BLaER1 (cell line): ENCODE data around the gene SPRR5.

Experiments used
- H3K27ac ChIP-seq: shearing (Covaris generic); formaldehyde crosslinking; 2 replicates; pipeline ENCODE4 v1.8.1; 2022
- H3K27me3 ChIP-seq: shearing (Covaris generic); formaldehyde crosslinking; 2 replicates; pipeline ENCODE4 v1.8.1; 2022
- H3K36me3 ChIP-seq: shearing (Covaris generic); formaldehyde crosslinking; 2 replicates; pipeline ENCODE4 v1.8.1; 2022
- H3K4me1 ChIP-seq: shearing (Covaris generic); formaldehyde crosslinking; 2 replicates; pipeline ENCODE4 v1.8.1; 2022
- H3K4me2 ChIP-seq: shearing (Covaris generic); formaldehyde crosslinking; 2 replicates; pipeline ENCODE4 v1.8.1; 2022
- H3K4me3 ChIP-seq: shearing (Covaris generic); formaldehyde crosslinking; 2 replicates; pipeline ENCODE4 v1.8.1; 2022
- H3K9ac ChIP-seq: shearing (Covaris generic); formaldehyde crosslinking; 2 replicates; pipeline ENCODE4 v1.8.1; 2022
- H3K9me3 ChIP-seq: shearing (Covaris generic); formaldehyde crosslinking; 2 replicates; pipeline ENCODE4 v1.8.1; 2022
- H4K20me1 ChIP-seq: shearing (Covaris generic); formaldehyde crosslinking; 2 replicates; pipeline ENCODE4 v1.8.1; 2022
- Cebpa-rat ChIP-seq: shearing (Covaris generic); IDR thresholded peaks from 2 replicates; pipeline ENCODE4 v1.8.1; 2022

SPRR5 gene

DNA sequence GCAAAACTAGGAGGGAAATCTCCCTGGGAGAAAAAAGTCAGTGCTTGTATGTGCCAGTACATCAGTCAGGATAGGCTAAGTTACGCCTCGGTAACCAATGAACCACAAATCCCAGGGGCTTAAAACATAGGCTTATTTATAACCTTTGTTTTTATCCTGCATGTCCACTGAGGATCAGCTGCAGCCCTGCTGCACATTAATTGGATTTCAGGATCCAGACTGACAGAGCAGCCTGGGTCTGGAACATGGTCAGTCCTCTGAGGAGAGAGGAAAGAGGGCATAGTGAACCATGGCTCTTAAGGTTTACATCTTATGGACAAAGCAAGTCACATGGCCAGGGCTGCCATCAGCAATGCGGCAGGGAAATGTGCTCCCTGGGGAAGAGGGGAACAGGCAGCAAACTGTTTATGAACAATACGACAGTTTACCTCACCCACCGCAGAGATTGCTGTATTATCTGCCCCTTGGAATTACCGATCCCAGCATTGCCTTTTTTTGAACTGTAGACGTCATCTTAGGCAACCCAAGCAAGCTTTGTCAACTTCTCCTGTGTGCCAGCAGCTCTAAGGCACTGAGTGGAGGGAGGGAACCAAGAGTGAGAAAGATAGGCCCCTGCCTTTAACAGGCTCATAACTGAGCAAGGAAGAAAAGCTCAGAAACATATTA lies 14.4 kb downstream of the SPRR5 start:
- peak overlapping the region; percentile 82 for H3K4me2 ChIP-seq

DNA sequence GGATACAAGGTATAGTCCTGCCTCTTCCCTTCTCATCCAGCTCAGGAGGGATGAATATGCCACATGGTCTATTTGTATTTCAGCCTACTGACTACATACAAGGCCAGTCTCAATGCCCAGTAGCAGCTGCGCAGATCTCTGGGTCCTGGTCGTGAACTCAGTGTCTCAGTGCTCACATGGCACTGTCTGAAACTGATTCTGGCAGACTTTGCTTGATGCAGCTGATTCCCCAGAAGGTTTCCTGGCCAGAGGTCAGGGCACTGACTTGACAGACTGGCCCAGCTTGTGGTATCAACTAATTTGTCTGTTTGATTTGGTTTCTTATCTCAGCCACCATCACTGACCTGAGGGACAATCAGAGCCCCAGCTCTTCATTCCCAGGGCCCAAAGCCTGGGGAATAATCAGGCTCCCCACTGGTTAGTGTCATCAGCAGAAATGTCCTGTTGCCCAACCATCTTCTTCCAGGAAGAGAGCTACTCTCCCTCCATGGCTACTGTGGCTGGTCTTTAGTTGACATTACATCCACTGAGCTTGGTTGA lies 15.9 kb downstream of the SPRR5 start:
- Histone ChIP-seq H3K27ac (peak overlapping the region; percentile 84), H3K4me3 (no peak overlapping the region), H3K4me2 (peak overlapping the region; percentile 82), H3K36me3 (no peaks in the 10 kb centered on the region), H4K20me1 (no peaks in the 10 kb centered on the region), H3K4me1 (peaks cover 55% of the 10 kb centered on the region), H3K9ac (no peak overlapping the region), H3K9me3 (no peaks in the 10 kb centered on the region), H3K27me3 (no peaks in the 10 kb centered on the region)
- TF ChIP-seq Cebpa-rat: no peak

More for the DNA sequence above, 14.4 kb downstream of the SPRR5 start:
- Histone ChIP-seq H3K4me3 (peak overlapping the region; percentile 53), H4K20me1 (no peaks in the 10 kb centered on the region), H3K27me3 (no peaks in the 10 kb centered on the region), H3K36me3 (no peaks in the 10 kb centered on the region), H3K4me1 (peaks cover 55% of the 10 kb centered on the region), H3K9me3 (no peaks in the 10 kb centered on the region), H3K27ac (peak overlapping the region; percentile 84), H3K9ac (peak overlapping the region; percentile 60)
- TF ChIP-seq Cebpa-rat: peak; percentile 44; the same call in 1 of the 2 replicates

DNA sequence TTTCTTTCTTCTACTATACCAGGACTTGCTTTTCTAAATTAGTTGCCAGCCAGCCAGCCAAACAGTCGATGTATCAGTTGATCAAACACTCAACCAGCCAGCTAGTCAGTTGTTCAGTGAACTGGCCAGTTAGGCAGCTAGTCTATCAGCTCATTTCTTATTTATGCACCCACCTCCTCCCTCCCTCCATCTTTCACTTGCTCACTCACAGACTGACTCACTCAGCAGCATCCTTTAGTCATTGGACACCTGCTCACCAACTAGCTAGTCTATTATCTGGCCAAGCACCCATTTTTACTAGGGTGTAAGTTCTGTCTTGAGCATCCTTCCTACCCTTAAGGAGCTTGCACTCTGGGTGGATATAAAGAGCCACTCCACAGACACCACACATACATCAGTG lies 17.5 kb downstream of the SPRR5 start:
- Histone ChIP-seq H3K9ac (no peak overlapping the region), H3K36me3 (no peaks in the 10 kb centered on the region), H3K9me3 (no peaks in the 10 kb centered on the region), H4K20me1 (no peaks in the 10 kb centered on the region), H3K4me1 (peaks cover 57% of the 10 kb centered on the region), H3K4me2 (no peak overlapping the region), H3K27me3 (no peaks in the 10 kb centered on the region), H3K27ac (no peak overlapping the region), H3K4me3 (no peak overlapping the region)
- TF ChIP-seq Cebpa-rat: no peak

DNA sequence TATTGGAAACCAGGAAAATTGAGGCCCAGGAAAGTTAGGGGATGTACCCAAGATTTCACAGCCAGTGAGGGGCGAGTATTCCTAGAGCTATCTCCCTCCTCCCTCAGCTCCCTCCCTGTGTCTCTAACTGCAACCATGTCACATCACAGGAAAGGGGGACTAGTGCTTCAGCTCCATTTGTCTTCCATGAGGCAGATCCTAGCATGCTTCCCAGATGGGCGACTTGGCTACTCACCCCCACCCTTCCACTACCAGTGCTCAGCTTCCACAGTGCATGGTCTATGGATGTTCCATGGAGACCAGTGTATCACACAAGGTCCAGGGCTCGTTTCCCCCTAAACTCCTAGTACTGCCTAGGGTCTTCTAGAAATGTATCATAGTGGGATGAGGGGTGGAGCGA lies 18.8 kb downstream of the SPRR5 start:
- H3K4me1 ChIP-seq: peaks cover 57% of the 10 kb centered on the region
- no peak overlapping the region for H3K9ac ChIP-seq
- no peak overlapping the region for H3K27ac ChIP-seq
- no peaks in the 10 kb centered on the region for H3K36me3 ChIP-seq
- H3K4me3 ChIP-seq: no peak overlapping the region
- no peaks in the 10 kb centered on the region for H3K27me3 ChIP-seq
- TF ChIP-seq Cebpa-rat: no peak
- no peak overlapping the region for H3K4me2 ChIP-seq
- H4K20me1 ChIP-seq: no peaks in the 10 kb centered on the region
- H3K9me3 ChIP-seq: no peaks in the 10 kb centered on the region

DNA sequence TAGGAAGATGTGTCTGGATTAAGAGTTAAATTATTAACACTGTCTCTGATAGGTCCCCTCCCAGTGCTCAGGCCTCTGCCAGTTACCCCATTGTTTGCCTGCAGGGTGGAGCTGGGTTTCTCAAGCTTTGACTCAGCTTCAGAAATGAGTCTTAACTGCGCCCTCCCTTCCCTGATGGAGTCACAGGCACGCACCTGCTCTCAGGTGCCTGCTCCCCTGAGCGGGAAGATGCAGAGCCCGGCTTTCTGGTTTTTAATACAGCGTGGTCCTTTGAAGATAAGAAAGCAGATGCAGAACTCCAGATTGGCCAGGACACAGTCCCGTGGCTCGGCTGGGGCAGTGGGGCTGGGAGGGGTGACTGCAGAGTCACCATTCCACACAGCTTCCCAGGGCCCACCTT lies 20.2 kb downstream of the SPRR5 start:
- peaks cover 3% of the 10 kb centered on the region for H3K9me3 ChIP-seq
- H3K4me1 ChIP-seq: peaks cover 53% of the 10 kb centered on the region
- H3K9ac ChIP-seq: no peak overlapping the region
- TF ChIP-seq Cebpa-rat: no peak
- H4K20me1 ChIP-seq: no peaks in the 10 kb centered on the region
- H3K4me2 ChIP-seq: no peak overlapping the region
- H3K27me3 ChIP-seq: no peaks in the 10 kb centered on the region
- H3K27ac ChIP-seq: no peak overlapping the region
- no peak overlapping the region for H3K4me3 ChIP-seq
- no peaks in the 10 kb centered on the region for H3K36me3 ChIP-seq

DNA sequence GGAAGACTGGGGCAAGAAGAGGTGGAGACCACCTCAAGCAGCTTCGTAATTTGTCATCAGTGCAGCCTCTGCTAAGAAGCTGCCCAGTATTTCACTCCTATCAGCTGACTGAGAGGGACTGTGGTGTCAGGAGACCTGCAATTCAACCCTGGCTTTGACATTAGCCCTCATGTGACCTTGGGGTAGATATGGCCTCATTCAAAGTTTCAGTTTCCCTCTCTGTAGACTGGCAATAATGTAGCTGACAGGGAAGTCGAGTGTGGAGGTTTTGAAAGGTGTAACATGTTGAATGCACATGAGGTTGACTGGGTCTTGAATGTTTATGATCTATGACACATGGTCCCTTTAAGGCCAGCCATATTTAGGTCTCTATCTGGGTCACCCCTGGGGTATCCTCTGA lies 21.2 kb downstream of the SPRR5 start:
- Histone ChIP-seq H3K4me3 (no peak overlapping the region), H3K36me3 (no peaks in the 10 kb centered on the region), H3K4me1 (peaks cover 43% of the 10 kb centered on the region), H3K9me3 (peaks cover 14% of the 10 kb centered on the region), H3K9ac (no peak overlapping the region), H3K4me2 (peak overlapping the region; percentile 26), H3K27ac (no peak overlapping the region), H3K27me3 (no peaks in the 10 kb centered on the region), H4K20me1 (no peaks in the 10 kb centered on the region)
- TF ChIP-seq Cebpa-rat: no peak

DNA sequence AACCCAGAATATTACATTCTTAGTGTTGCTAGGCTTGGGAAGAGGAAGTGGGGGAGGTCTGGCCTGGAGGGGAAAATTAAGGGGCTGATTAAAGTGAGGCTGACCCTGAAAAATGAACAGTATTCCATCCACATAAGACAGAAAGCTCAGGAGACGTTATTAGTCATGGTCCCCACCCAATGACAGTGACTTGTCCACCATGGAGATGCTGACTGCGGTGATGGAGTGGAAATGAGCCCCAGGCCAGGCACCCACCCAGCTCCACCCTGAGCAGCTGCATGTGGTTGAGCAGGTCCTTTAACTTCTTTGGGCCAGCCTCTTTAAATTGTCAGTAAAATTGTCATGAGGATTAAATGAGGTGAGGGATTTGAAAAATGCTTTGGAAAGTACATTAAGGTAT lies 22.0 kb downstream of the SPRR5 start:
- H3K36me3 ChIP-seq: no peaks in the 10 kb centered on the region
- H4K20me1 ChIP-seq: no peaks in the 10 kb centered on the region
- no peak overlapping the region for H3K4me3 ChIP-seq
- no peak overlapping the region for H3K9ac ChIP-seq
- peaks cover 20% of the 10 kb centered on the region for H3K9me3 ChIP-seq
- peak overlapping the region; percentile 15; the same call in 1 of the 2 replicates for H3K27ac ChIP-seq
- TF ChIP-seq Cebpa-rat: no peak
- no peaks in the 10 kb centered on the region for H3K27me3 ChIP-seq
- peaks cover 38% of the 10 kb centered on the region for H3K4me1 ChIP-seq
- peak overlapping the region; percentile 26; the same call in 1 of the 2 replicates for H3K4me2 ChIP-seq

DNA sequence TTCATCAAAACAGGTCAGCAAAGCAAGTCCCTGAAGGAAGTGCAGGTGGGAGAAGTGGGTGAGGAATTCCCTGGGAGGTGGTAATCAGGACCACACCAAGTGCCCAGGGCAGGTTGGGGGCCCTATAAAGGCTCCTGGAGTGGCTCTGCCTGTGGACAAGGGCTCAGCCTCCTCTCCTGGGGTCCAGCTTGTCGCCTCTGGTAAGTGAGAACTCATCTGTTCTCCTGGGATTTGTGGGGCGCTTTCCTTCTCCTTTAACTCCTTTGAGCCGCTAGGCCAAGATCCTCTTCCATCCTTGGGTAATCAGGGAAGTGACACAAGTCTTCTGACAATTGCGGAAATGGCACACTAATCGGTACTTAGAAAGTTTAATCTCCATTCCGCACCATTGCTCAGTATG lies 23.5 kb downstream of the SPRR5 start, which contains the start of gene SPRR4:
TSS of gene SPRR4 (plus strand) at position 154 of the 400 bp plus-strand sequence. CDS start 1,243 bp downstream, outside the sequence.
- Histone ChIP-seq H3K27ac (0 out of 2 replicates have a peak within 1 kb of the TSS, but pooled peaks have one; percentile 15), H3K4me2 (peak within 1 kb of the TSS; percentile 74), H3K27me3 (no peaks in the 10 kb centered on the region), H4K20me1 (no peaks in the 10 kb centered on the region), H3K4me3 (no peak within 1 kb of the TSS), H3K36me3 (no peaks in the 10 kb centered on the region), H3K4me1 (peaks cover 38% of the 10 kb centered on the region), H3K9ac (no peak within 1 kb of the TSS), H3K9me3 (peaks cover 20% of the 10 kb centered on the region)
- TF ChIP-seq Cebpa-rat: no peak

DNA sequence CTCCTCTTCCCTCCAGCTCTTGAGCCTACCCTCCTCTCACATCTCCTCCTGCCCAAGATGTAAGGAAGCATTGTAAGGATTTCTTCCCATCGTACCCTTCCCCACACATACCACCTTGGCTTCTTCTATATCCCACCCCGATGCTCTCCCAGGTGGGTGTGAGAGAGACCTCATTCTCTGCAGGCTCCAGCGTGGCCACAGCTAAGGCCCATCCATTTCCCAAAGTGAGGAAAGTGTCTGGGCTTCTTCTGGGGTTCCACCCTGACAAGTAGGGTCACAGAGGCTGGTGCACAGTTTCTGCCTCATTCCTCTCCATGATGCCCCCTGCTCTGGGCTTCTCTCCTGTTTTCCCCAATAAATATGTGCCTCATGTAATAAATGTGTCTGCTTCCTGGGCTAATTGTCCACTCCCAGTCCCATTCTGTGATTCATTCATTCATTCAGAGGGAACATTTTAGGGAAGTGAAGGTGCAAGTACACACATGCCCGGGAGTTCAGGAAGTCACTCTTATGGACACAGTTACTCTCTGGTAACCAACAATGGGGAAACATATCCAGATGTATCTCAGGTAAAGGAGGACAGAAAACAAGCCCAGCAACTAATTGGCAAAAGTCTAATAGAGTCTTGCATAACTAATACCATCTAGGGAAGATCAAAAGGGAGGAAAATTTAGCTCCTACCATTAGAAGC lies 25.3 kb downstream of the SPRR5 start:
- H3K9ac ChIP-seq: no peak overlapping the region
- H3K27ac ChIP-seq: no peak overlapping the region
- peaks cover 20% of the 10 kb centered on the region for H3K9me3 ChIP-seq
- H4K20me1 ChIP-seq: no peaks in the 10 kb centered on the region
- no peaks in the 10 kb centered on the region for H3K27me3 ChIP-seq
- H3K4me1 ChIP-seq: peaks cover 38% of the 10 kb centered on the region
- no peaks in the 10 kb centered on the region for H3K36me3 ChIP-seq
- no peak overlapping the region for H3K4me2 ChIP-seq
- no peak overlapping the region; the same call in 1 of the 2 replicates for H3K4me3 ChIP-seq
- no peak for TF ChIP-seq Cebpa-rat

DNA sequence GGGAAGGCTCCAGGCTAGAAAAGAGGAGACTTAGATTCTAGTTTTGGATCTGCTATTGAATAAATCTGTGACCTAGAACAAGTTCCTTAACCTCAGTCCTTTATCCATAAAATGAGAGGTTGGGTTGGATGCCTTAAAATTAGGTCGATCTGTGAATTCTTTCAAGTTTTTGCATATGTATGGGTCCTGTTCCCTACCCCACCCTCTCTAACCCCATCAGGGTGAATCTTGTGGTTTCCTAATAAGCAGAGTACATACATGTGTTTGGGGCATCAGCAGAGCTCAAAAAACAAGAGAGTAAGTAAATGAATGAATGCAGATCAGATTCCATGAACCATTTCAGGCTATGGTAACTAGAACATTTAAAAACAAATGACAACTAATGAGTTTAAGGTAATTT lies 29.7 kb downstream of the SPRR5 start:
- no peak for TF ChIP-seq Cebpa-rat
- Histone ChIP-seq H3K9ac (no peak overlapping the region), H3K4me3 (no peak overlapping the region), H3K27me3 (no peaks in the 10 kb centered on the region), H3K4me1 (peaks cover 2% of the 10 kb centered on the region; the same call in 1 of the 2 replicates), H3K4me2 (no peak overlapping the region), H3K36me3 (no peaks in the 10 kb centered on the region), H4K20me1 (no peaks in the 10 kb centered on the region), H3K9me3 (peaks cover 20% of the 10 kb centered on the region), H3K27ac (no peak overlapping the region)
